Natural killer cell treated with Interleukin-12 subunit alpha and Interleukin-12 subunit beta and Interleukin-15 and Interleukin-18, amount 100 ng/mL, for 72 hours (primary cell): Measurements from ENCODE around the gene IBTK. TPM values are rescaled to one million over a fixed set of nuclear protein-coding genes. Genes with fewer than 3 reads are reported as not detected.
A peak's percentile ranks its signal among the peaks of the same experiment; 100 is the strongest.
"Not testable (repeated sequence)": the region's sequence is repeated elsewhere in the genome, so short reads cannot be mapped to it uniquely, and the experiment has no call there.

Experiments used
- ATAC-seq, 2 donors: fragments of 150-1000 bp; cut with Tn5 transposase in 1 of 2; sonication (Bioruptor Pico), chemical (Tn5 transposase) in 1 of 2; 2 replicates each; pipeline ENCODE4 v1.10.0; 2021
- DNase-seq: peaks from one replicate; pipeline ENCODE4 v3.0.0; 2022; ENCODE audit warnings: low spot score
- H3K27ac Mint-ChIP-seq, 2 donors: 1 replicate in 1 of 2; 2 replicates in 1 of 2; pipeline ENCODE4 v1.8.0; 2022; ENCODE audit warnings: mixed read lengths in 2 of 2, mild to moderate bottlenecking in 1 of 2, moderate library complexity in 1 of 2
- H3K27me3 Mint-ChIP-seq, 2 donors: 1 replicate in 1 of 2; 2 replicates in 1 of 2; pipeline ENCODE4 v1.8.0; 2022; ENCODE audit warnings: mixed read lengths in 2 of 2
- H3K36me3 Mint-ChIP-seq: one replicate; pipeline ENCODE4 v1.8.0; 2022; ENCODE audit warnings: mixed read lengths
- H3K4me1 Mint-ChIP-seq, 2 donors: 1 replicate in 1 of 2; 2 replicates in 1 of 2; pipeline ENCODE4 v1.8.0; 2022; ENCODE audit warnings: low read depth in 2 of 2, mixed read lengths in 2 of 2, mild to moderate bottlenecking in 1 of 2
- H3K4me3 Mint-ChIP-seq: one replicate; pipeline ENCODE4 v1.8.0; 2022; ENCODE audit warnings: mixed read lengths
- H3K9me3 Mint-ChIP-seq: 2 replicates; pipeline ENCODE4 v1.8.0; 2022; ENCODE audit warnings: mixed read lengths
- total RNA-seq, 2 donors: library from RNA; stranded (reverse); gene quantifications; one replicate each; pipeline ENCODE4 v1.2.3, GENCODE V29; 2022

IBTK gene
- total RNA-seq, 2 donors from 2014 or later: 34.3 to 37.1 TPM

DNA sequence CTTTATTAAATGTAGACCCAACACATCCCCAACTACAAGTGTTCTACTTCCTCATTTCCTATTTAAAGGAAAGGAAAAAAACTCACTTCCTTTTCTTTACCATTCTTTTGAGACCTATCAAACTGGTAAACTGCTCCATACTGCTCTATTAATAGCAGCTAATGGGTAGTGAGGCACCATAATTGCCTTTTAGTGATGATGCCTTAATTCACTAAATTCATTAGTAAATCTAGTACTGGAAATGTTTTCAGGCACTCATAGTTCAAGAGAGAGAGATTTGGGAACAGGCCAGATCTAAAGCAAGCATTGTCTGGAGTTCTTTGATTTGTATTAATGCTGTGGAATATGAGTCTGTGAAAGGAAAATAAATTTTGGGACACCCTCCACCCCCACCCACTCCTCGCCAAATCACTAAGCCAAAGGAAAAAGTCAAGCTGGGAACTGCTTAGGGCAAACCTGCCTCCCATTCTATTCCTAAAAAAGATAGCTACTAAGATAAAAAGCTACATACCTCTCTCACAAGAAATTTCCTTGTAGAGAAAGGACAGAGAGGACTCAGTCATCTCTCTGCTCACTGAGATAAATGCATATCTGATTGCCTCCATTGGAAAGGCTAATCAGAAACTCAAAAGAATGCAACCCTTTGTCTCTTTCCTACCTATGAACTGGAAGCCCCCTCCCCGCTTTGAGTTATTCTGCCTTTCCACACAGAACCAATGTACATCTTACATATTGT, 13.6 kb upstream of the IBTK start:
- Mint-ChIP-seq H3K4me1 (no peaks in the 10 kb centered on the region), H3K36me3 (no peaks in the 10 kb centered on the region), H3K27ac (no peak overlapping the region), H3K27me3 (peaks cover 0 to 6% of the 10 kb centered on the region in 2 donors), H3K9me3 (no peaks in the 10 kb centered on the region), H3K4me3 (no peak overlapping the region)
- DNase-seq (no peak), ATAC-seq (no peak)

DNA sequence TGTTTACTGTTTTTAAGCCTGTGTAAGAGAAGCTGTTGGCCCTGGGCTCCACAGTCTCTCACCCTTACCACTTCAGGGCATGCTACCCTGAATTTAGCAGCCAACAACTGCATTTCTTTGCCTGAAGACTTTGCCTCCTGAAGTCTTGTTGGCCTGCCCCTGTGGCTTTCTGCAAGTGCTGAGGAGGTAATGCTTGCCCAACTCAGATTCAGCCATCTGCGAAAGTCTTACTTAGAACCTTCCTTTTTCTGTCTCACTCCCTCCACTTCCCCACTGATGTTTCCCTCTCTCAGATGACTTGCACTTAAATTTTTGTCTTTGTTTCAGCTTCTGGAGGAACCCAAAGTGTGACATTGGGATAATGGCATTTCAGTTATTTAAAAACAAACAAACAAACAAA, 11.8 kb upstream of the IBTK start:
- DNase-seq: no peak
- no peak overlapping the region for H3K4me3 Mint-ChIP-seq
- H3K4me1 Mint-ChIP-seq: no peaks in the 10 kb centered on the region

GRCh38 chr6:82257088-82257774, 9.7 kb upstream of the IBTK start:
- Mint-ChIP-seq H3K36me3 (no peaks in the 10 kb centered on the region), H3K9me3 (no peaks in the 10 kb centered on the region), H3K4me3 (no peak overlapping the region), H3K4me1 (no peaks in the 10 kb centered on the region), H3K27me3 (peaks cover 0 to 6% of the 10 kb centered on the region in 2 donors), H3K27ac (no peak overlapping the region)
- no peak for DNase-seq
- ATAC-seq: no peak

More for the DNA sequence above, 11.8 kb upstream of the IBTK start:
- H3K27me3 Mint-ChIP-seq: peaks cover 0 to 6% of the 10 kb centered on the region in 2 donors
- H3K36me3 Mint-ChIP-seq: no peaks in the 10 kb centered on the region
- no peak overlapping the region for H3K27ac Mint-ChIP-seq
- H3K9me3 Mint-ChIP-seq: no peaks in the 10 kb centered on the region
- no peak for ATAC-seq

GRCh38 chr6:82254722-82255121, 7.2 kb upstream of the IBTK start:
- not testable (repeated sequence) for H3K4me3 Mint-ChIP-seq, H3K4me1 Mint-ChIP-seq, H3K9me3 Mint-ChIP-seq, DNase-seq, ATAC-seq, H3K27me3 Mint-ChIP-seq, H3K36me3 Mint-ChIP-seq, H3K27ac Mint-ChIP-seq

DNA sequence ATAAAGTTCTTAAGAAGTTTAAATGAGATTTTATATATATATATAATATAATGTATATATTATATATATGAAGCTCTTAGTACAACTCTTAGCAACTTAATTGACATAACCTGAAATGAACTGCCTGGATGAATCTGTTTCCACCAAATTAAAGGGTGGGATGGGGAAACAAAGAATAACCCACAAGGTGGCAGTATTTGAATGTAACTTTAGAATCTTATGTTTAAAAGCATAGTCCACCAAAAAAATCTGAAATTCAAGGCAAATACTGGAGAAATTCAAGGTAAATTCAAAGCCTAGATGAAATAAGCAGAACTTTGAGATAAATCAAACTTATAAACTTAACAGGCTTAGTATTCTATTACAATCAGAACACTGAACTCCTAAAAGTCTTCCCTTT, 4.4 kb upstream of the IBTK start:
- DNase-seq (no peak), ATAC-seq (no peak)
- no peaks in the 10 kb centered on the region for H3K27me3 Mint-ChIP-seq
- no peak overlapping the region for H3K4me3 Mint-ChIP-seq
- no peak overlapping the region for H3K27ac Mint-ChIP-seq
- H3K36me3 Mint-ChIP-seq: no peaks in the 10 kb centered on the region
- H3K4me1 Mint-ChIP-seq: peaks cover 8 to 10% of the 10 kb centered on the region in 2 donors
- no peaks in the 10 kb centered on the region for H3K9me3 Mint-ChIP-seq

GRCh38 chr6:82249381-82250253, 2.1 kb upstream of the IBTK start:
- H3K4me3 Mint-ChIP-seq: no peak overlapping the region
- no peaks in the 10 kb centered on the region for H3K27me3 Mint-ChIP-seq
- H3K36me3 Mint-ChIP-seq: no peaks in the 10 kb centered on the region
- peak overlapping the region; percentile 94 to 97 for H3K27ac Mint-ChIP-seq
- ATAC-seq (no peak), DNase-seq (no peak)
- no peaks in the 10 kb centered on the region for H3K9me3 Mint-ChIP-seq
- peaks cover 22 to 26% of the 10 kb centered on the region in 2 donors for H3K4me1 Mint-ChIP-seq

- no peaks in the 10 kb centered on the region for H3K9me3 Mint-ChIP-seq
- H3K4me3 Mint-ChIP-seq: peak overlapping the region; percentile 95
- ATAC-seq: peak; percentile 26 to 73
- DNase-seq: no peak
- H3K4me1 Mint-ChIP-seq: peaks cover 26 to 35% of the 10 kb centered on the region in 2 donors
- no peaks in the 10 kb centered on the region for H3K27me3 Mint-ChIP-seq
- H3K27ac Mint-ChIP-seq: peak overlapping the region; percentile 94 to 97
- no peaks in the 10 kb centered on the region for H3K36me3 Mint-ChIP-seq
These were observed 760 bp upstream of the IBTK start for GRCh38 chr6:82248273-82248735.

DNA sequence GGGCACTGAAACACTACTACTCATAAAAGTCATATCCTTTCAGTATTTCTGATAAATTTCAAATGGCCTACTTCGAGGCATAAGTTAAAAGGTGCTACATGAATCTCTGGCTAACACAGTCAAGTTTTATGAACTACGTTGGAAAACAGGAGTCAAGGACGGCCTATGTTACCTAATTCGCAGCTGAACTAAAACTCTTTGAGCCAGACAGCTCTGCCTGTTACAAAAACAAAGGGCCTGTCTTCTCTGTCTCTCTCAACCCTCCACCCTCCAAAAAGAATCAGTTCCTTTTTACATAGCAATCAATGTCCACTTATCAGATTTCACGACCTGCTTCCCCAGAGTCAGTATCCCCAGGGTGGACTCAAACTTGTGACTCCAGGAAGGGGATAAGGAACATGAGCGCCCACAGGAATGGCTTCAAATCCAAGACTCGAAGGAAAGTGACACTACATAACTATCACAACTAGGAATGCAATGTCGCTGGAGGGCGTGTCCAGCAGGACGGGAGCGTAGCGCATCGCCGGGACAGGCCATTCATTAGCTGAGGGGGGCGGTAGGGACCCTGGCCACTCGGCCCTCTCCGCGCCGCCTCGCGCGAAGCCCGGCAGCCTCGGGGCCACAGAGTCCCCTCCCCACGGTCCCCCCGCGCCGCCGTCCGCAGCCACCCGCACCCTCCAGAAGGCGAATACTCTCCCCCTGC, 591 bp downstream of the IBTK start:
- ATAC-seq (peak; percentile 47 to 60), DNase-seq (no peak)
- Mint-ChIP-seq H3K4me1 (peaks cover 30 to 41% of the 10 kb centered on the region in 2 donors), H3K9me3 (no peaks in the 10 kb centered on the region), H3K4me3 (peak overlapping the region; percentile 95), H3K27me3 (no peaks in the 10 kb centered on the region), H3K36me3 (no peaks in the 10 kb centered on the region), H3K27ac (peak overlapping the region; percentile 94 to 97)

DNA sequence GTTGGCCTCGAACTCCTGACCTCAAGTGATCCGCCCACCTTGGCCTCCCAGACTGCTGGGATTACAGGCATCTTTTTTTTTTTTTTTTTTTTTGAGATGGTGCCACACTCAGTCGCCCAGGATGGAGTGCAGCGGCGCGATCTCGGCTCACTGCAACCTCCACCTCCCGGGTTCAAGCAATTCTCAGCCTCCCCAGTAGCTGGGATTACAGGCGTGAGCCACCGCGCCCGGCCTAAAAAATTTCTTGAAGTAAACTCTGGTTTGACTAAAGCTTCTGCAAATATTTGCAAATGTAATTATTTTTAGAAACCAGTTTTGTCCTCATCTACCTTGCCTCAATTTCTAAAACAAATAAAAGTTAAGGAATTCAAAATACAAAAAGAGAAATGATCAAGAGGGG, 1.2 kb downstream of the IBTK start:
- Mint-ChIP-seq H3K36me3 (no peaks in the 10 kb centered on the region), H3K27ac (peak overlapping the region; percentile 94 to 97), H3K4me1 (peaks cover 30 to 42% of the 10 kb centered on the region in 2 donors), H3K4me3 (peak overlapping the region; percentile 95), H3K27me3 (no peaks in the 10 kb centered on the region), H3K9me3 (no peaks in the 10 kb centered on the region)
- no peak for DNase-seq
- ATAC-seq: no peak

GRCh38 chr6:82245376-82245775, 2.2 kb downstream of the IBTK start:
- peak overlapping the region; percentile 34 to 60 for H3K27ac Mint-ChIP-seq
- peak overlapping the region; percentile 22 for H3K4me3 Mint-ChIP-seq
- ATAC-seq (no peak), DNase-seq (no peak)
- peaks cover 34 to 48% of the 10 kb centered on the region in 2 donors for H3K4me1 Mint-ChIP-seq
- H3K9me3 Mint-ChIP-seq: no peaks in the 10 kb centered on the region
- H3K27me3 Mint-ChIP-seq: no peaks in the 10 kb centered on the region
- H3K36me3 Mint-ChIP-seq: no peaks in the 10 kb centered on the region

- no peak overlapping the region for H3K27ac Mint-ChIP-seq
- ATAC-seq (no peak), DNase-seq (no peak)
- H3K27me3 Mint-ChIP-seq: no peaks in the 10 kb centered on the region
- no peaks in the 10 kb centered on the region for H3K9me3 Mint-ChIP-seq
- H3K4me1 Mint-ChIP-seq: peaks cover 34 to 48% of the 10 kb centered on the region in 2 donors
- no peaks in the 10 kb centered on the region for H3K36me3 Mint-ChIP-seq
- no peak overlapping the region for H3K4me3 Mint-ChIP-seq
These were observed 3.7 kb downstream of the IBTK start for GRCh38 chr6:82243884-82244283.

GRCh38 chr6:82240186-82240585, 7.4 kb downstream of the IBTK start:
- Mint-ChIP-seq H3K4me3 (no peak overlapping the region), H3K27me3 (no peaks in the 10 kb centered on the region), H3K9me3 (no peaks in the 10 kb centered on the region), H3K4me1 (peaks cover 25 to 34% of the 10 kb centered on the region in 2 donors), H3K36me3 (no peaks in the 10 kb centered on the region), H3K27ac (no peak overlapping the region)
- no peak for DNase-seq
- ATAC-seq: no peak

DNA sequence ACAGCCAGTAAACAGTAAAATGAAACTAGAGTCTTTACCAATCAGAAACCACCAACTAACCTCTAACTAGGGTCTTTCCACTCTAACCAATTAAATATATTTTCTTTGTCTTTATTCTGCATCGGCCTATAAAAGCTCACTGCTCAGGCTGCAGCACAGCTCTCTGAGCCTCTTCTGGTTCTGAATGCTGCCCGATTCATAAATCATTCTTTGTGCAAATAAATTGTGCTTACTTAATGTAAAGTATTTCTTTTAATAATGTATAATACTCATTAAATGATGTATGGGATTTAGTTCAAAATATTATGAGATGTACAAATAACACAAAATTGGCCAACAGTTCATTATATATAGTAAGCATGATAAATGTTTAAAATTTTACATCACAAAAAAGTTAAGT, 7.9 kb downstream of the IBTK start:
- Mint-ChIP-seq H3K4me1 (peaks cover 21 to 28% of the 10 kb centered on the region in 2 donors), H3K36me3 (no peaks in the 10 kb centered on the region), H3K4me3 (no peak overlapping the region), H3K9me3 (no peaks in the 10 kb centered on the region), H3K27ac (no peak overlapping the region), H3K27me3 (no peaks in the 10 kb centered on the region)
- no peak for ATAC-seq
- DNase-seq: no peak
